Measurements from ENCODE around the gene NUP62. TPM values are rescaled to one million over a fixed set of nuclear protein-coding genes. Genes with fewer than 3 reads are reported as not detected.
A peak's percentile ranks its signal among the peaks of the same experiment; 100 is the strongest.

Gene NUP62
- total RNA-seq, 1 donor from 2014 or later: 26.8 TPM

DNA sequence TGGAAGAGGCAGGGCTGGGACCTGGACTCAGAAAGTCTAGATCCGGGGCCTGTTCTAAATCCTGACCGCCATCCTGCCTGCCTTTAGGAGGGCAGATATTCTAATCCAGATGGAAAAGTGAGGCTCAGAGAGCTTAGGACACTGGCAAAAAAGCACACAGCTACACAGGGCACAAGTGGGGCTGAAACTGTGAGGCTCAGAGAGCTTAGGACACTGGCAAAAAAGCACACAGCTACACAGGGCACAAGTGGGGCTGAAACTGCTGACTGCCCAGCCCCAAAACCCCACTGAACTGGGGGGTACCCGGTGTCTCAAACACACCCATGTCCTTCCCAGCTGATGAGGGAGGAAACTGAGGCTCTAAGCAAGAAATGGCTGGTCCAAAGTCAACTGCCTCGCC, 54.1 kb downstream of the NUP62 start:
- no peak for DNase-seq (ENCODE audit: low spot score)
- intact Hi-C loops (cut with DNase I): loop anchor here (5.0 to 10.0 kb wide), 3 partner anchors 108 to 380 kb away; partner anchors contain the start of genes AP2A1, RPS11, VRK3 and ZNF473

DNA sequence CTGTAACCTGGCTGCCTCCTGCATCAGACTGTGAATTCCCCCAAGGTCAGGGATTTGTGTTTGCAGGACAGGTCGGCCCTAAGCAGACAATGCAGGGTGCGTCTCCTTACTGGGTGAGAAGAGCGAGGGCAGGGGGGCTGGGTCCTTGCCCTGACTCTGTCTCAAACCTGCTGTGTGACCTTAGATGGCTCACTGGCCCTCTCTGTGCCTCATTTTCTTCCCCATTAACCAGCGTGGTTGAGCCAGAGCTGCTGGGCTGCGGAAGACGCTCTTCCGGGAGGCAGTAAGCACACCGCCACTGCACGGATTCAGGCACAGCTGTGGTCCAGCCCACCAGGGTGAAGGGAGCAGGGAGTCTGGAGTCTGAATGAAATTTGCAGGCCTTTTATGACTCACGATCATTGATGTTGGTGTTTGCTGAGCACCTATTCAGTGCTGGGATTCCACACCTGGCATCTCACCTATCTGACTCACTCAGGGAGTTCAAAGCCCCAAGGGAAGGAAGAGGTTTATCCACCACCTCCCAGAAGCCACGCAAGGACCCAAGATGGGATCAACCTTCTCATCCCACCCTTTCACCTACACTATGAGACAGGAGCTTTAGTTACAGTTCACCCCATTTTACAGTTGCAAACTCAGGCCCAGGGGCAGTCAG, 54.7 kb downstream of the NUP62 start:
- intact Hi-C loops (cut with DNase I): loop anchor here (5.0 to 10.0 kb wide), 3 partner anchors 107 to 380 kb away; partner anchors contain the start of genes AP2A1, RPS11, VRK3 and ZNF473
- no peak for DNase-seq (ENCODE audit: low spot score)

DNA sequence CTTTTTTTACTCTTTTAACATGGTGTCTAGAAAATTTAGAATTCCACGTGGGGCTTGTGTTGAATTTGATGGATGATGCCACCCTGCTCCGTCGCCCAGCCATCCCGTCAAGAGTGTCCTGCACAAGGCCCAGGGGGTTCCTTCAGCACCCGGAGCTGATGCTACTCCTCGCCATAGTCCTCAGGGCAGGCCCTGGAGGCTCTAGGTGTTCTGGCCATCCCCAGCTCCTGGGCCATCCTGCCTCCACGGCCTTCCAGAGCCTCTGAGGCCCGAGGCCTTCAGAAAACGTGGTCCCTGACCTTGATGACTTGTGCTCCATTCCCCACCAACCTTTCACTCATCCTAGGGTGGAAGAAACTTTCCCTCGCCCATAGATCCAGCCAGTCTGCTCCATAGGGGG, 55.5 kb downstream of the NUP62 start:
- DNase-seq (ENCODE audit: low spot score): no peak

DNA sequence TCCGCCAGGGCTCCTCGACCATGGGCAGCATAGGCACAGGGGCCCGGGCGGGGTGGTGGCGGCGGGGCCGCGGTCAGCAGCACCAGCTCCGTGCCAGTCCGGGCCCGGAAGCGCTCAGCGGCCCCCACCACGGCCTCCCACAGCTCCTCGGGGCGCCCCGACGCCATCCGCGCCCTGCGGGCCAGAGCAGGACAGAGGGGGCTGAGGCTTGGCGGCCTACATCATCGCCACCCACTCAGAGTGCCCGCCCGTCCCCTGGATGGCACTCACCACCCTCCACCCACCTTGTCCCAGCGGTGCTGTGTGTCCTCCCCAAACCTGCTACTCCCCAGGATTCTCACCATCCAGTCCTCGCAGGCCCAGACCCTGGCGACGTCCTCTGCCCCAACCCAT, 56.2 kb downstream of the NUP62 start:
- intact Hi-C loops (cut with DNase I): loop anchor here (10.0 kb wide), 1 partner anchor 378 kb away; the partner anchor contains the start of gene RPS11
- DNase-seq (ENCODE audit: low spot score): no peak

More for the DNA sequence above, 55.5 kb downstream of the NUP62 start:
- intact Hi-C loops (cut with DNase I): loop anchor here (10.0 kb wide), 1 partner anchor 379 kb away; the partner anchor contains the start of gene RPS11

DNA sequence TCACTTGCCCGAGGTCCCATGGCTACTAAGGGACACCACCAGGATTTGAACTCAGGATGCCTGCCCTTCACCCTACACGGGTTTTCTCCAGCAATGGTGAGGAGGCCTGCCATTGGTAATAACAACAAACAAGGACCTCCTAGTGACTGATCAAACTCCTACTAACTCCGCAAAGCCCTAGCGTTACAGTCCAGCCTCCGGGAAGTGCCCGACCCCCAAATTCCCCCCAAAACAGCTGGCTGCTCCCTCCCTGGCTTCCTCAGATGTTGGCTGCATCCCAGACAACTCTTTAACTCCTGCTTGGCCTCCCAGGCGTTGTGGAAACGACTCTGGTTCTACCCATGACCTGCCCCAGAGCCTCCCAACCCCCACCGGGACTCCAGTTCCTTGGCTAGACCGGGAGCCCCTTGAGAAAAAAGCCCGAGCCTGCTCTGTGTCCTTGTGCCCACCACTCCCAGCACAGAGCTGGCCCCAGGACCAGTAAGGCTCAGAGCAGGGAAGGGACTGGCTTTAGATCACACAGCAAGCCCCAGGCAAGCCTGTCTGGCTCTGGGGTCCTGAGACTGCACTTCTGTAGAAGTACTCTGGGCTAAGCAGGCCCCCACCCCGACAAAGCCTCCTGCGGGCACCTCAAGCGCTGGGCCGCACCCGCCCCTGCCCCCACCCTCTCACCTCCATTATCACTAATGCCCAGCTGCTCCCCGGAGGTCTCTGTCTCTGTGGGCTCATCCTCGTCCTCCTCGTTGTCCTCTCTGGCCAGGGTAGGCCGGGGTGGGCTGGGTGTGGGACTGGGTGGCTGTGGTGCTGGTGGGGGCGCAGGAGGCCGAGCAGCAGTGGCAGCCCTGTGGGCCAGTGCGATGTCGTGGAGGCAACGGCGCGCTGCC, 56.8 kb downstream of the NUP62 start:
- DNase-seq (ENCODE audit: low spot score): no peak
- intact Hi-C loops (cut with DNase I): loop anchor here (10.0 kb wide), 1 partner anchor 378 kb away; the partner anchor contains the start of gene RPS11

DNA sequence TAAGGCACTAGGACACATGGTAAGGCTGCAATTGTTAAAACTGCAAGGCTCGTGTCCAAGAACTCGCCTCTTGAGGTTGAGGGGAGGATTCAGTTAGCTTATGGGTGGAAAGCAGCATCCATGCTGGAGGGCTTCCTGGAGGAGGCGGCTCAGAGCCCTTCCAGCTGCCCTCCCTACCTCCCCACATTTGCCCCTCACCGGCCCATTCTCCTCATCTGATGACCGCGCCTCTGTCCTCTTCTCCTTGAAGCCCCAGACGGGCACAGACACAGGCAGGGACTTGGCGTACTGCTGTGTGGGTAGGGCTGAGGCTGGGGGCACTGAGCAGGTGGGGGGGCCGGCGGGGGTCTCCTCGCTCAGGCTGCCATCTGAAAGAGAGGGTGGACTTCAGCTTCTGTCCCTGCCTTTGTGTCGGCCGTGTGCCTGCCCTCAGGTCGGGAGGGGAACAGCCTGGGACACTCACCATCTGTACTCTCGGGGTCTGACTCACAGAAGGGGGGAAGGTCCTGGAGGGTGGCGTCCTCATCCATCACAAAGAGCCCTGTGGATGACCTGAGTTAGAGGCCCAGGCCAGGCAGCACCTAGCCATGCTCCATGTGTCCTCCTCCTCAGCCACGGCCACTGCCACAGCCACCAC, 57.8 kb downstream of the NUP62 start:
- no peak for DNase-seq (ENCODE audit: low spot score)
- intact Hi-C loops (cut with DNase I): loop anchor here (10.0 kb wide), 1 partner anchor 377 kb away; the partner anchor contains the start of gene RPS11

DNA sequence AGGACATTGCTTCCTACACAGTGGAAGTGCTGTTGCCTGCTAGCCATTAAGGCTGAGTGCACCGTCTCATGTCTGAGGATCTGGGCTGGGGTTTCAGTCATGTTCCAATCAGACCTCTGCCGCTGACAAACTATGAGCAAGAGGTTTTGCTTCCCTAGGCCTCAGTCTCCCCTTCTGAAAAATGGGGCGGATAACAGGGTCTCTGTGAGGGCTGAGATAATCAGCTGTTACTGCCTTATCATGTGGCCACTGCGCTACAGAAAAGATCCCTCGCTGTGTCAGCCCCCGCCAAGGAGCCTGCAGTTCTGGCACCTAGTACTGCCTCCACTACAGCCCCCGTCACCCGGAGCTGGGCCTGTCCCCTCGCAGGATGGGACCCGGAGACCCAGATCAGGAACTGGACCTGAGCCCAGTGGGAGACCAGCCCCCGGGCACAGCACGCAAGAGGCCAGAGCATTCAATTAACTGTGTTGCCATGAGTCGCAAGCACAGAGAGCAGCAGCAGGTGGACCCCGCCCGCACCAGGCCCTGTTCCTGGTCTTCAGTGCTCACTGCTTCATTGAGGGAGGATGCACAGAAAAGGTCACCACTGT, 58.9 kb downstream of the NUP62 start:
- DNase-seq (ENCODE audit: low spot score): no peak
- intact Hi-C loops (cut with DNase I): loop anchor here (10.0 kb wide), 1 partner anchor 376 kb away; the partner anchor contains the start of gene RPS11

DNA sequence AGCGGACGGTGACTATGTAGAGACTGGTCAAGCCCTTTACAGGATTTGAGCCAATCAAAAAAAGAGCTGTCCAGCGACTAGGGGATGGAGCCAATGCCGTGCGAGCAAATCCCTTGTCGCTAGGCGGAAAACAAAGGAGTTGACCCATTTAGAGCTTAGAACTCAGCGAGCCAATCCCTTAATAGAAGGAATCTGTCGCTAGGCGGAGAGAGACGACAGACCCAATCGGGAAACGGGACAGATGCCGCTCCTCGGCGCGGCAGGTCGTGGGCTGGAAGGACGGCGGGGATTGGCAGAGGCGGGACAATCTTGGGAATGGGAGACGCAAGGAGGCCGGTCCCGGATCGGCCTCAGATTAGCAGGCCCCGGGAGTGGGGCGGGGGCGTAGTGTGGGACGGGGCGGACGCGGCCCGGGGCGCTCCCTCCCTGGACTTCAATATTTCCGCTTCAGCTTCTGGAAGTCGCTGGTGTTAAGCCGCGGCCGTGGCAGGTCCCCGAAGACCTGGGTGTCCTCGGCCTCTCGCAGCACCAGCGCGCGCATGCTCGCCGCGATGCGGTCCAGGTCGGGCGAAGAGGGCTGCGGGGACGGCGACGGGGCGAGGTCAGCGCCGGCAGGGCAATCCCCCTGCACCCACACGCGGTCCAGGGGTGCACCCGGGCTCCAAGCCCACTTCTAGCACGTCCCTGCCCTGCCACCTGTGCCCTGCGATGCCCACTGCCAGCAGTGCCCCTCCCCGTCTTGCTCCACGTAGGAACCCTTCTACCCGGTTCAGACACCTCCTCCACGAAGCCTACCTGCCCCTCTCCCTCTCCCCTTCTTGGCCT, 59.6 kb downstream of the NUP62 start:
- intact Hi-C loops (cut with DNase I): loop anchor here (5.0 to 10.0 kb wide), 2 partner anchors 57 to 375 kb away; partner anchors contain the start of genes FUZ and RPS11
- DNase-seq (ENCODE audit: low spot score): peak; percentile 98

DNA sequence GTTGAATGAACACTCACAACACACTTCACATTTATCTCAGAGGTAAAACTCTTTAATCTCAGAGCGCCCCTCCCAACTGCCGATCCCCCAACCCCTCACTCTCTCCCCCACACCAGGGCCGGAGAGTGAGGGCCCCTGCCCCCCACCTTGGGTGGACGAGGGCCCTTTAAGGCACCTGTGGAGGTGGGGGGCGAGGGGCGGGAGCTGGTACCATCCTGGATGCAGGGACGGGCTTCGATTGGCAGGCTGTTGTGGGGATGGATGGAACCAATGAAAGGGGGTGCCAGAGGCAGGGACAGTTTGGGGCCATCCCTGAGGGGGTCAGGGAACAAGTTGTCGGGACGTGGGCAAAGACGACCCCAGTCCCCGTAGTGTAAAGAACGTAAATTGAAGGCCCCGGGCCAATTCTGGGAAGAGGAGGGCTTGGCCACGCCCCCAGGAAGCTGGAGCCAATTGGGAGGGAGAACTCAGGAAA, 60.3 kb downstream of the NUP62 start:
- intact Hi-C loops (cut with DNase I): loop anchor here (5.0 kb wide), 1 partner anchor 57 kb away; the partner anchor contains the start of gene FUZ
- DNase-seq (ENCODE audit: low spot score): no peak

DNA sequence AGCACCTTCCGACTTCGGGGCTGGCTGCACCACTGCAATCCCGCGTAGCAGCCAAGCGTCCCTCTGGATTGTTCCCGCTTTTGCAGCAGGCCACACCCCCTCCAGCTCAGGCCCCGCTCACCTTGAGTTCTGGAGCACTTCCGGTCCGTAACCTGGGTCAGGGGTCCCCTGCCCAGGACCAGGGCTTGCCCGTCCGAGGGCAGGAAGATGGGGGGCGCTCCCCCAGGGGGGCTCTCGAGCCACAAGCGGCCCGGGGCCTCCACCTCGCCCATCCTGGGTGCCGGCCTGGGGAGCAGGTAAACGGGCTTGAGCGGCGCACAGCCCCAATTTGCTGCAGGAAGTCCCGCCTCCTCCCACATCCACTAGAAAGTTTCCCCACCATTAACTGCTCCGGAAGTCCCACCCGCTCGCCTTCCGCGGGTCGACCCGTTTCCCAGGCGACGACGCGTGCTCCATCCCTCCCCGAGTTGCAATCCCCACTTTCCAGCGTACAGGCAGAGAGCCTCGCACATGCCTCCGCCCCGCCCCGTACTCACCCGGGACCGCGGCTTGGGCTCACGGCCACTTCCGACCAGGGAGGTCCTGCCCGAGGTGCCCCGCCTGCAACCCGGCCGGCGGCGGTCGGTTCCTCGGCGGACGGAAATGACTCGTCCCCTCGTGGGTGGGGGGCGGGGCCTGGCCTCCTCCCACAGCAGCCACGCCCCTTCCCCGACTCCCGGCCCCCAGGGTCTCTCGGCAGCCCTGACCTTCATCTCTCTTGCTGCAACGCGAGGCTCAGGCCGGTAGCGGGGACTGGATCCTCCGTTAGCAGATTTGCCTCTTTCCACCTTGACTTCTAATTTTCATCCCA, 62.1 kb downstream of the NUP62 start, which contains the start of gene PNKP:
TSS of gene PNKP (minus strand) at position 644 of the 850 bp plus-strand sequence. CDS start at position 272, 372 bp downstream.
- DNase-seq (ENCODE audit: low spot score): peak; percentile 96
- intact Hi-C loops (cut with DNase I): loop anchor here (1.0 to 5.0 kb wide), 2 partner anchors 10 to 55 kb away; partner anchors contain the start of genes AKT1S1, FUZ and TBC1D17

DNA sequence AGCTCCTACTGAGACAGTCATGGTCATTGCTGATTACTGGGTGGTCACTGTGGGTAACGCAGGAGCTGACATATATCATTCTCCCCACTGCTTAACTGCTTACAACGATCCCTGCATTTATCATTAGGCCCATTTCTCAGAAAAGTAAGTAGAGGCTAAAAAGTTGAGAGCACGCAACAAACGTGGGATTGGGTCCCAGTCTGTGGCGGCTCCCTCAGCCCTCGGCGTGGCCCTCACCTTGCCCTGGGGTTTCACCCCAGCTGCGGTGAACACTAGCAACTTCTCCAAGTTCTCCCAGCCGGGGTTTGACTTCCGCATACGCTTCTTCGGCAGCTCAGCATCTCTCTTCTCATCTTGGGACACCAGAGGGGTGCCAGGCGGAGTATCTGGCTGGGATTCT, 64.4 kb downstream of the NUP62 start:
- intact Hi-C loops (cut with DNase I): loop anchor here (5.0 kb wide), 1 partner anchor 53 kb away; the partner anchor contains the start of gene FUZ
- no peak for DNase-seq (ENCODE audit: low spot score)

DNA sequence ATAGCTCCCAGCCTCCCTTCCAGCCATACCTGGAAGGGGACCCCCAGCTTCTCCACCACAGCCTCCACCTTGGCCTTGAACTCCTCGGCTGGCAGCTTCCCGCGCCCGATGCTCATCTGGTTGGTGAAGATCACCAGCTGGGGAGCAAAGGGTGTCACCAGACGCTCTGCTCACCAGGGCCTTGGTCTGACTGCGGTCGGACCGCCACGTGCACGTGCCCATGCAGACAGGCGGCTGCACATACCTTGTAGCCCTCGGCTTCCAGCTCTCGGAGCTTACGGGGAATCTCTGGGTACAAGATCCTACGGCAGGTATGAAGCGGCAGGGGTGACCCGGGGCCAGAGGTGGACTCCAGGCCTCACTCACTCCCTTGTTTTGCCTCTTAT, 65.4 kb downstream of the NUP62 start:
- intact Hi-C loops (cut with DNase I): no loop called here
- DNase-seq (ENCODE audit: low spot score): no peak

DNA sequence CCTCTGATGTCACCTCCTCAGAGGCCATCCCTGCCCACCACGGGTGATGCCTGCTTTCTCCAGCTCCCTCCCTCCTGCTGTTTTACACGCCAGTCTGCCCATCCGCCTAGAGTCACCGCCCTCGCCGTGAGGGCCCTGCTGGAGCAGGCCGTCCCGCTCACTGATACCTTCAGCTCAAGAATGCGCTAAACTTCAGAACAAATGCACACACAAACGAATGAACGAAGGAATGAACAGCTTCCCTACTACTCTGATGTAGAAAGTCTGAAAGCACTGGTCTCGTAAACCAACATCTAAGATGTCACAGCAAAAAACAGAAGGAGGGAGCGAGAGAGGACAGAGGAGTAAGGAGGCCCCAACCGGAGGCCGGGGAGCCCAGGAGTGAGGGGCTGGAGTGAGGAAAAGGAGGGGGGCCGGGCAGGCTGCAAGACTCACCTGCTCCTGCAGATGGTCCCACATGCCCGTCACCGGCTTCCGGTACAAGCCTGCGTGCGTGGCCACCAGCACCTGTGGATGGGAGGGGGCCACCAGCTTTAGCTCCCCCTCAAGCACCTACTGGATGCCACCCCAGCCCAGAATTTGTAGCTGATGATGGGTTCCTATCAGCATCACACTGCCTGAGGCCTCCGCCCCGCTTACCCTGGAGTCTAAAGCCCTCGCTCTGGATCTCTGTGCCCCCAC, 65.9 kb downstream of the NUP62 start:
- intact Hi-C loops (cut with DNase I): no loop called here
- DNase-seq (ENCODE audit: low spot score): no peak

DNA sequence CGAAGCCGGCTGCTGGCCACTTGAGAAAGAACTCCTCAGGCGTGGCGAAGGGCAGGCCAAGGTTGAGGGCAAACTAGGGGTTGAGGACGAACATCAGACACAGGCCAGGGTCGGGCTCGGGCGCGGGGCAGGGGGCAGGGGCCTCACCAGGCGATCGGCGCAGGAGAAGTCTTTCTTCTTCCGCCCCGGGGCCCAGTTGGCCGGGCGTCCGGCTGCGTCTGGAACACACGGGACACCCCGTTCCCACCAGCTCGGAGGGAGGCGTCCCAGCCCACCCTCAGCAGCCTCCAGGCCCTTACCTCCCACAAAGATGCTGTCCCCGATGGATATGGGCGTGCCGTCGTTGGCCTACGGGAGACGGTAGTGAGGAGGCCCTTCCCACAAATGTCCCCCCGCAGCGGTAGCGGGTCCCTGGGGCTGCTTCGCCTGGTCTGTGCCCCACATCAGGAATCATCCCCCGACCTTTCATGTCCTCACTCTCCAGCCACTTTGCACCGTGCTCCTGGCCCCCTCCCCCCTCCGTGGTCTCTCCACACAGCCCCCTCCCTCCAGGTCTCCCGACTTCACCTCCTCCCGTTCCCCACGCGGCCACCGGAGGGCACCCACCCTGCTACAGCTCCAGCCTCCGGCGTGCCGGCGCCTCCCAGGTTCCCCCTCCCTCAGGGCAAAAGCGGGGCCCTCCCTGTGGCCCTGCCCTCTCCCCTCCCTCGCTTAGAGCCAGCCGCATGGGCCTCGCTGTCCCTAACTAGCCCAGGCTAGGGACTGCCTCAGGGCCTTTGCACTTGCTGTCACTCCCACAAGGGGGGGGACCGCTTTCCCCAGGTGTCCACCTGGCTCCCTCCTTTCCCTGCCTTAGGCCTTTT, 66.7 kb downstream of the NUP62 start:
- intact Hi-C loops (cut with DNase I): no loop called here
- DNase-seq (ENCODE audit: low spot score): no peak

DNA sequence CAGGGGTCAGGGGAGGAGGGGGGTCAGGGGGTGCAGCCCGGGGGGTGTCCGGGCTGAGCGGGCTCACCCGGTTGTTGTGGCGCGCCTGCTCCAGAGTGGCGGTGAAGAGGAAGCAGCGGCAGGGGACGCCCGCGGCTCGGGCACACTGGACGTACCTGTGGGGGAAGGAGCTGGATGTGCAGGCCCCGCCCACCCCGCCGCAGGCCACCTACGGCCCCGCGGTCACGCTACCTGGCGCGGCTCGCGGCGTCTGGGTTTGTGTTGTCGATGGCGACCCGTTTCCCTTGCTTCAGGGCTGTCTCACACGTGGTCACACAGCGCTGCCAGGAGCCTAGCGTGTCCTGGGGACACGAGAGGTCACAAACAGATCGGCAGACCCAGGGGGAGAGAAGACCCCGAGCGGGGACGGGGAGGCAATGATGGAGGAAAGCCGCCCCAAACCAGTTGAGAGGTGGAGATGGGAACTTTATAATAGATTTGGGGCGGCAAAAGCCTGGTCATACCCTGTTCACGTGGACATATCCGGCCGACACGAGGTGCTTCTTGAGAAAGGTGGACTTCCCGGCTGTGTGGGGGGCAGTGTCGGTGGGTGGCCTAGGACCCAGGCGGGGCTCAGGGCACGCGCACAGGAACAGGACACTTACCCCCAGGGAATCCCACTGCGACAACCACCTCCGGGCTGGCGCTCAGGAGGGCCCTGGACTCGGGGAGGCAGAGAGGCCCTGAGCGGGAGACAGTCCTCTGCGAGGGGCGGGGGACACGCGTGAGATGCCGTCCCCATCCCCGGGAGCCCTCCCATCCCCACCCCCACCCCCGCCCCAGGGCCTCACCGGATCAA, 67.5 kb downstream of the NUP62 start:
- intact Hi-C loops (cut with DNase I): no loop called here
- DNase-seq (ENCODE audit: low spot score): no peak

Measured in cardiac septum (tissue), 1 donor.